ENCODE results near the gene NOTCH1. TPM values are rescaled to one million over a fixed set of nuclear protein-coding genes. Genes with fewer than 3 reads are reported as not detected.

Gene NOTCH1
- total and polyA plus RNA-seq, 2 of the 4 experiments (the other 2 are of a cell fraction), result 1.8 to 6.0 TPM

- DNase-seq, result no peak
- no peak overlapping the region for H2BK15ac ChIP-seq (ENCODE audit: low read depth, low read length)
- H3K18ac ChIP-seq (ENCODE audit: low read depth, low read length), result no peak overlapping the region
- no peak overlapping the region for H2BK5ac ChIP-seq (ENCODE audit: low read depth, low read length, poor library complexity, severe bottlenecking)
- H3K9me3 ChIP-seq (ENCODE audit: control insufficient read depth, insufficient read depth, low read length), result no peaks in the 10 kb centered on the region
- no peak overlapping the region for H3K56ac ChIP-seq (ENCODE audit: extremely low read depth, insufficient read depth, low read length)
- intact Hi-C loops (cut with micrococcal nuclease) (no loop called here), dilution Hi-C loops (cut with HindIII; ENCODE audit: low sequenced_read_pairs, unreplicated experiment) (no loop called here), in situ Hi-C loops (cut with MboI; ENCODE audit: low sequenced_read_pairs) (no loop called here)
- peaks cover 90% of the 10 kb centered on the region for H4K20me1 ChIP-seq (ENCODE audit: insufficient read depth, low read length)
- CTCF ChIA-PET, result interaction anchor here (0.5 kb wide), 1 partner anchor 10 kb away, joined by 4 read pairs; no protein-coding TSS in a partner anchor
- peaks cover 91% of the 10 kb centered on the region for H3K36me3 ChIP-seq (ENCODE audit: control insufficient read depth, insufficient read depth, low read length)
- no TSS peak for BruUV-seq (replicated peaks)
- H2BK120ac ChIP-seq (ENCODE audit: low read depth, low read length), result no peak overlapping the region
- no peak overlapping the region for H2AK9ac ChIP-seq (replicated peaks; ENCODE audit: low read depth, low read length, poor library complexity)
- H3K23ac ChIP-seq (ENCODE audit: low read depth, low read length), result no peak overlapping the region
- no peak overlapping the region for H4K8ac ChIP-seq (ENCODE audit: low read depth in 2 of 2, low read length in 2 of 2)
- H2BK20ac ChIP-seq (ENCODE audit: low read depth, low read length), result no peak overlapping the region
- WGBS, 2 experiments (ENCODE audit: extremely low coverage in 2 of 2, insufficient read length in 1 of 2), result 95% methylated on average over 11 of the region's 19 CpGs; no CpG with 5 or more reads in 1 of the 2 experiments
- no peak overlapping the region for H3K14ac ChIP-seq (replicated peaks; ENCODE audit: low read depth, low read length)
- H2AFZ ChIP-seq (replicated peaks; ENCODE audit: low read length, poor library complexity), result no peak overlapping the region
- peaks cover 34 to 86% of the 10 kb centered on the region in 2 experiments for H3K79me1 ChIP-seq (ENCODE audit: low read depth in 1 of 2, low read length in 2 of 2)
- no peak overlapping the region for H3K4me3 ChIP-seq (ENCODE audit: insufficient read depth, low read depth, low read length)
- TF ChIP-seq RFX5 (IDR thresholded peaks at IDR 0.05; ENCODE audit: low read depth, low read length), result no peak
- no peak for TF ChIP-seq BHLHE40 (IDR thresholded peaks at IDR 0.05; ENCODE audit: low read depth, low read length)
- TF ChIP-seq CHD1 (IDR thresholded peaks at IDR 0.05; ENCODE audit: low read depth, low read length), result no peak
- TF ChIP-seq FOS (IDR thresholded peaks at IDR 0.05; ENCODE audit: low read depth, low read length), result no peak
- TF ChIP-seq ELK1 (IDR thresholded peaks at IDR 0.05; ENCODE audit: borderline replicate concordance, low read depth, low read length), result no peak
- no peak for TF ChIP-seq RAD21 (IDR thresholded peaks at IDR 0.05; ENCODE audit: low read length)
- TF ChIP-seq NFE2L2 (IDR thresholded peaks at IDR 0.05; ENCODE audit: low read depth, low read length), result no peak
- no peak for TF ChIP-seq MAFK (IDR thresholded peaks at IDR 0.05; ENCODE audit: low read depth, low read length)
- no peak for TF ChIP-seq USF2 (IDR thresholded peaks at IDR 0.05; ENCODE audit: low read depth, low read length)
- TF ChIP-seq POLR2A (IDR thresholded peaks at IDR 0.05; ENCODE audit: low read depth, low read length), result no peak
- no peak for TF ChIP-seq CEBPB (IDR thresholded peaks at IDR 0.05; ENCODE audit: low read depth, low read length)
- TF ChIP-seq CTCF (conservative IDR thresholded peaks at IDR 0.05; ENCODE audit: low read depth, low read length), result no peak
- no peak for TF ChIP-seq RCOR1 (IDR thresholded peaks at IDR 0.05; ENCODE audit: insufficient replicate concordance, low read length)
- no peak for TF ChIP-seq SMC3 (IDR thresholded peaks at IDR 0.05; ENCODE audit: low read depth, low read length)
- POLR2A ChIA-PET (ENCODE audit: unreplicated experiment), result no interaction called here
- H3K27ac ChIP-seq (ENCODE audit: insufficient read depth, low read length), result no peak overlapping the region
- ATAC-seq (ENCODE audit: low read depth), result no peak; the same call in 1 of the 2 replicates
- H3K4ac ChIP-seq (ENCODE audit: low read depth, low read length), result no peak overlapping the region
- no peak overlapping the region for H4K91ac ChIP-seq (ENCODE audit: insufficient read depth, low read depth, low read length)
- no peak overlapping the region for H2AK5ac ChIP-seq (ENCODE audit: low read depth, low read length)
- H3K9ac ChIP-seq (ENCODE audit: low read depth, low read length), result no peak overlapping the region
- no peak overlapping the region for H4K5ac ChIP-seq (ENCODE audit: low read depth, low read length)
- no peaks in the 10 kb centered on the region for H3K27me3 ChIP-seq (ENCODE audit: control insufficient read depth, insufficient read depth, low read length)
- H3K4me1 ChIP-seq (ENCODE audit: control insufficient read depth, insufficient read depth, low read length), result no peaks in the 10 kb centered on the region
- H3K9me1 ChIP-seq (ENCODE audit: insufficient read depth, low read length), result no peaks in the 10 kb centered on the region
- H3K4me2 ChIP-seq (ENCODE audit: low read depth, low read length), result no peak overlapping the region
These were observed 73.9 kb downstream of the NOTCH1 start for GRCh38 chr9:136471802-136472487.

All from IMR-90 (cell line).